Airway epithelial cell (primary cell): ENCODE data around the gene NUTM2D. TPM values are rescaled to one million over a fixed set of nuclear protein-coding genes. Genes with fewer than 3 reads are reported as not detected.

Experiments used
- total RNA-seq: library from RNA; depleted of rRNA; stranded (reverse); fragments of >200 nt; gene quantifications from 2 replicates; pipeline ENCODE4 v1.2.3, GENCODE V29; 2015

Gene NUTM2D, protein sequence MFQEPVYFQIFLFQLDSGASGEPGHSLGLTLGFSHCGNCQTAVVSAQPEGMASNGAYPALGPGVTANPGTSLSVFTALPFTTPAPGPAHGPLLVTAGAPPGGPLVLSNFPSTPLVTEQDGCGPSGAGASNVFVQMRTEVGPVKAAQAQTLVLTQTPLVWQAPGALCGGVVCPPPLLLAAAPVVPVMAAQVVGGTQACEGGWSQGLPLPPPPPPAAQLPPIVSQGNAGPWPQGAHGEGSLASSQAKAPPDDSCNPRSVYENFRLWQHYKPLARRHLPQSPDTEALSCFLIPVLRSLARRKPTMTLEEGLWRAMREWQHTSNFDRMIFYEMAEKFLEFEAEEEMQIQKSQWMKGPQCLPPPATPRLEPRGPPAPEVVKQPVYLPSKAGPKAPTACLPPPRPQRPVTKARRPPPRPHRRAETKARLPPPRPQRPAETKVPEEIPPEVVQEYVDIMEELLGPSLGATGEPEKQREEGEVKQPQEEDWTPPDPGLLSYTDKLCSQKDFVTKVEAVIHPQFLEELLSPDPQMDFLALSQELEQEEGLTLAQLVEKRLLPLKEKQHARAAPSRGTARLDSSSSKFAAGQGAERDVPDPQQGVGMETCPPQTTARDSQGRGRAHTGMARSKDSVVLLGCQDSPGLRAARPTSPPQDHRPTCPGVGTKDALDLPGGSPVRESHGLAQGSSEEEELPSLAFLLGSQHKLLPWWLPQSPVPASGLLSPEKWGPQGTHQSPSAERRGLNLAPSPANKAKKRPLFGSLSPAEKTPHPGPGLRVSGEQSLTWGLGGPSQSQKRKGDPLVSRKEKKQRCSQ
- 1.3 and 3.8 TPM in 2 replicates for total RNA-seq

DNA sequence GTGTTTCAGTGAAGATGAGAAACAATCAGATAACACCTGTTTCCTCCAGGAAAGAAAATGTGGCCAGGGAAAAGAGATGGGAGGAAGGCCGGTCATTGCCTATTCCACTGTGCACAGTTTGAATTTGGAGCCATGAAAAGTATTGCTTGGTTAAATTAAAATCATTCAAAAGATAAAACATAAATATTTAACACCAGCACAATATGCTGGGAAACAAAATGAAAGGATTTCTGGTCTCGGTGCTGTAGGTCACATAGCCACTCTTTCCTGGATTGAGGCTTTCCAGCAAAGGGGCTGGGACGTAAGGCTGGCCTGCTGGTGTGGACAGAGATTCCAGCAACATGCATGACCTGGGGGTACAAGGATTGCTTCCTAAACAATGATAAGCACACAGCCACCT is at the start of gene NUTM2D:
Gene NUTM2D (plus strand): TSS at position 301 of the 400 bp plus-strand sequence. CDS start 522 bp downstream, outside the sequence.

Other genes with a start within 250 kb of the NUTM2D start
- gene NUTM2A, start 132.3 kb upstream of the NUTM2D start, total RNA-seq: 0.93 and 2.4 TPM in 2 replicates
- gene MINPP1, start 147.1 kb downstream of the NUTM2D start, total RNA-seq: 17.3 and 24.5 TPM in 2 replicates